T-cell (primary cell): ENCODE results near the gene PDSS2. TPM values are rescaled to one million over a fixed set of nuclear protein-coding genes. Genes with fewer than 3 reads are reported as not detected.

Experiments used
- ATAC-seq, 4 experiments: fragments of 200-7000 bp in 3 of 4; fragments of 150-1000 bp in 1 of 4; cut with Tn5 transposase; replicated peaks in 1 of 4; 1 replicate in 3 of 4; 2 replicates in 1 of 4; pipeline ENCODE4 v1.10.0; 2021; ENCODE audit warnings: moderate library complexity in 3 of 4, mild to moderate bottlenecking in 2 of 4, moderate number of reproducible peaks in 1 of 4
- CTCF ChIA-PET, 2 donors: fragments of 300-600 bp; sonication (Branson Sonifier 250); formaldehyde crosslinking; loops; one replicate each; lab custom pipeline; 2022; ENCODE audit warnings: antibody characterized with exemption in 2 of 2; lab: Charles Lee
- POLR2A ChIA-PET, 2 donors: fragments of 300-600 bp; sonication (Branson Sonifier 250); formaldehyde crosslinking; loops; one replicate each; lab custom pipeline; 2022; ENCODE audit warnings: antibody characterized with exemption in 2 of 2; lab: Charles Lee
- DNase-seq, 35 experiments: peaks; one replicate each; pipeline versions ENCODE4 v3.0.0 to v3.0.0-alpha.2; 2013 to 2023
- H3K27ac ChIP-seq: one replicate; pipeline ENCODE4 v1.5.1; 2013; ENCODE audit warnings: low read length
- H3K27me3 ChIP-seq, 2 experiments: replicated peaks in 1 of 2; 1 replicate in 1 of 2; 2 replicates in 1 of 2; pipeline versions ENCODE4 v1.6.1 to v1.7.0; 2013; ENCODE audit warnings: low read length in 1 of 2, mixed read lengths in 1 of 2; ENCODE audit not compliant: control insufficient read depth in 2 of 2, insufficient read depth in 2 of 2; ENCODE audit errors: extremely low read depth in 1 of 2
- H3K36me3 ChIP-seq, 2 donors: 1 replicate in 1 of 2; 2 replicates in 1 of 2; pipeline versions ENCODE4 v1.6.1 to v1.7.0; 2013; ENCODE audit warnings: low read length in 1 of 2; ENCODE audit not compliant: control insufficient read depth in 2 of 2, insufficient read depth in 1 of 2; ENCODE audit errors: extremely low read depth in 1 of 2
- H3K4me1 ChIP-seq, 2 experiments: 1 replicate in 1 of 2; 2 replicates in 1 of 2; pipeline versions ENCODE4 v1.6.1 to v1.7.0; 2013; ENCODE audit warnings: low read length in 2 of 2, mixed read lengths in 1 of 2; ENCODE audit not compliant: insufficient read depth in 2 of 2, control insufficient read depth in 1 of 2; ENCODE audit errors: extremely low read depth in 1 of 2
- H3K4me3 ChIP-seq, 2 donors: 1 replicate in 1 of 2; 2 replicates in 1 of 2; pipeline versions ENCODE4 v1.5.1 to v1.7.0; 2013; ENCODE audit warnings: mild to moderate bottlenecking in 2 of 2, low read length in 1 of 2, moderate library complexity in 1 of 2; ENCODE audit not compliant: control insufficient read depth in 1 of 2; ENCODE audit errors: extremely low read depth in 1 of 2
- H3K9me3 ChIP-seq: 2 replicates; pipeline ENCODE4 v1.7.0; 2013
- H3K27ac Mint-ChIP-seq, 2 donors: one replicate each; pipeline ENCODE4 v1.8.0; 2020 to 2021; ENCODE audit warnings: mild to moderate bottlenecking in 2 of 2, mixed read lengths in 2 of 2
- H3K27me3 Mint-ChIP-seq, 2 donors: one replicate each; pipeline ENCODE4 v1.8.0; 2021 to 2022; ENCODE audit warnings: mixed read lengths in 2 of 2
- H3K36me3 Mint-ChIP-seq: one replicate; pipeline ENCODE4 v1.8.0; 2021; ENCODE audit warnings: mixed read lengths
- H3K4me1 Mint-ChIP-seq, 3 donors: one replicate each; pipeline ENCODE4 v1.8.0; 2020 to 2022; ENCODE audit warnings: mixed read lengths in 3 of 3, mild to moderate bottlenecking in 1 of 3
- H3K4me3 Mint-ChIP-seq, 3 donors: one replicate each; pipeline ENCODE4 v1.8.0; 2020 to 2022; ENCODE audit warnings: mild to moderate bottlenecking in 3 of 3, mixed read lengths in 3 of 3, moderate library complexity in 3 of 3
- H3K9me3 Mint-ChIP-seq, 3 donors: one replicate each; pipeline ENCODE4 v1.8.0; 2020 to 2022; ENCODE audit warnings: mixed read lengths in 3 of 3
- WGBS: methylation state at CpG from one replicate; pipeline ENCODE4 v1.1.5; 2013; ENCODE audit warnings: missing lambda C conversion rate; ENCODE audit not compliant: insufficient coverage; 5-methylcytosine and 5-hydroxymethylcytosine counted together
- total RNA-seq, 35 experiments: library from RNA in 6 of 35; stranded (reverse) in 6 of 35; fragments of 120-200 nt in 1 of 35; gene quantifications; one replicate each; pipeline versions ENCODE4 v1.2.1 to v1.2.4 and lab custom pipeline; 2013 to 2026

PDSS2 gene, protein sequence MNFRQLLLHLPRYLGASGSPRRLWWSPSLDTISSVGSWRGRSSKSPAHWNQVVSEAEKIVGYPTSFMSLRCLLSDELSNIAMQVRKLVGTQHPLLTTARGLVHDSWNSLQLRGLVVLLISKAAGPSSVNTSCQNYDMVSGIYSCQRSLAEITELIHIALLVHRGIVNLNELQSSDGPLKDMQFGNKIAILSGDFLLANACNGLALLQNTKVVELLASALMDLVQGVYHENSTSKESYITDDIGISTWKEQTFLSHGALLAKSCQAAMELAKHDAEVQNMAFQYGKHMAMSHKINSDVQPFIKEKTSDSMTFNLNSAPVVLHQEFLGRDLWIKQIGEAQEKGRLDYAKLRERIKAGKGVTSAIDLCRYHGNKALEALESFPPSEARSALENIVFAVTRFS
- total RNA-seq (10 to 100 TPM; 10.8 to 13.6 (median 11.8) TPM), total RNA-seq (lab: John Stamatoyannopoulos, UW) (3.3 to 27.1 (median 14.5) reads per million in 29 experiments)
- total RNA-seq (2013), result 10.1 TPM

- H3K4me1 Mint-ChIP-seq, result peaks cover 26 to 33% (median 33%) of the 10 kb centered on the region in 3 donors
- Histone ChIP-seq H3K9me3 (no peaks in the 10 kb centered on the region), H3K27me3 (no peaks in the 10 kb centered on the region), H3K36me3 (no peaks in the 10 kb centered on the region), H3K4me3 (peak within 1 kb of the TSS; percentile 71 to 85), H3K27ac (peak within 1 kb of the TSS; percentile 76), H3K4me1 (peaks cover 7 to 15% of the 10 kb centered on the region in 2 experiments)
- H3K27ac Mint-ChIP-seq, result peak within 1 kb of the TSS; percentile 95 to 96
- ATAC-seq, result peak; percentile 94 to 98 (median 96)
- peaks cover 4% of the 10 kb centered on the region for H3K36me3 Mint-ChIP-seq
- DNase-seq, result peak; percentile 89 to 100 (median 97)
- under 1% methylated on average over 46 of the region's 46 CpGs for WGBS
- H3K27me3 Mint-ChIP-seq, result no peaks in the 10 kb centered on the region
- H3K9me3 Mint-ChIP-seq, result no peaks in the 10 kb centered on the region
- ChIA-PET POLR2A (interaction anchor here (0.5 to 1.8 kb wide), 5 partner anchors 11 to 1133 kb away, joined by 3 to 5 read pairs (median 3); no protein-coding TSS in a partner anchor), CTCF (interaction anchor here in 1 of 2 donors (0.8 to 2.6 kb wide), 6 partner anchors 11 to 505 kb away, joined by 3 to 9 read pairs (median 4); no protein-coding TSS in a partner anchor)
- peak within 1 kb of the TSS; percentile 94 to 97 (median 96) for H3K4me3 Mint-ChIP-seq
These were observed at the start of gene PDSS2 for GRCh38 chr6:107459283-107460082. PDSS2 (minus strand) TSS chr6:107459564; CDS start chr6:107459285, 279 bp downstream.

- H3K4me1 Mint-ChIP-seq, result no peaks in the 10 kb centered on the region
- no peaks in the 10 kb centered on the region for H3K36me3 ChIP-seq
- no peaks in the 10 kb centered on the region for H3K36me3 Mint-ChIP-seq
- POLR2A ChIA-PET, result no interaction called here
- H3K9me3 Mint-ChIP-seq, result no peaks in the 10 kb centered on the region
- no peaks in the 10 kb centered on the region for H3K9me3 ChIP-seq
- no peak for DNase-seq
- H3K27me3 Mint-ChIP-seq, result peaks cover 19 to 26% of the 10 kb centered on the region in 2 donors
- no peak overlapping the region for H3K4me3 Mint-ChIP-seq
- H3K27ac ChIP-seq, result no peak overlapping the region
- no CpG with 5 or more reads among the region's 1 CpG for WGBS
- H3K27me3 ChIP-seq, result peaks cover 2 to 12% of the 10 kb centered on the region in 2 experiments
- no peak overlapping the region for H3K4me3 ChIP-seq
- ATAC-seq, result no peak
- no peak overlapping the region for H3K27ac Mint-ChIP-seq
- CTCF ChIA-PET, result no interaction called here
- no peaks in the 10 kb centered on the region for H3K4me1 ChIP-seq
These were observed 46.8 kb upstream of the PDSS2 start for GRCh38 chr6:107506145-107506544.

- Mint-ChIP-seq H3K36me3 (no peaks in the 10 kb centered on the region), H3K27ac (no peak overlapping the region), H3K4me1 (no peaks in the 10 kb centered on the region), H3K9me3 (no peaks in the 10 kb centered on the region), H3K4me3 (no peak overlapping the region), H3K27me3 (peaks cover 19 to 26% of the 10 kb centered on the region in 2 donors)
- no peak overlapping the region for H3K4me3 ChIP-seq
- ATAC-seq (no peak), DNase-seq (no peak)
- H3K27ac ChIP-seq, result no peak overlapping the region
- no CpG with 5 or more reads among the region's 4 CpGs for WGBS
- POLR2A ChIA-PET, result interaction anchor here in 1 of 2 donors (1.1 kb wide), 1 partner anchor 72 kb away, joined by 4 read pairs; no protein-coding TSS in a partner anchor
- no peaks in the 10 kb centered on the region for H3K4me1 ChIP-seq
- H3K27me3 ChIP-seq, result peaks cover 2 to 12% of the 10 kb centered on the region in 2 experiments
- no peaks in the 10 kb centered on the region for H3K36me3 ChIP-seq
- CTCF ChIA-PET, result no interaction called here
- H3K9me3 ChIP-seq, result no peaks in the 10 kb centered on the region
These were observed 45.1 kb upstream of the PDSS2 start for GRCh38 chr6:107504270-107505026.

GRCh38 chr6:107496892-107497684 is 37.7 kb upstream of the PDSS2 start:
- H3K27me3 ChIP-seq, result peaks cover 11 to 17% of the 10 kb centered on the region in 2 experiments
- ChIA-PET POLR2A (interaction anchor here in 1 of 2 donors (1.0 kb wide), 1 partner anchor 10 kb away, joined by 5 read pairs; no protein-coding TSS in a partner anchor), CTCF (no interaction called here)
- H3K36me3 Mint-ChIP-seq, result no peaks in the 10 kb centered on the region
- no peaks in the 10 kb centered on the region for H3K4me1 ChIP-seq
- no peak overlapping the region for H3K4me3 Mint-ChIP-seq
- no peaks in the 10 kb centered on the region for H3K9me3 ChIP-seq
- no peak for DNase-seq
- WGBS, result no CpG with 5 or more reads among the region's 1 CpG
- H3K4me3 ChIP-seq, result no peak overlapping the region
- H3K9me3 Mint-ChIP-seq, result no peaks in the 10 kb centered on the region
- H3K27me3 Mint-ChIP-seq, result peaks cover 13 to 21% of the 10 kb centered on the region in 2 donors
- H3K27ac ChIP-seq, result no peak overlapping the region
- H3K4me1 Mint-ChIP-seq, result peaks cover 0 to 6% (median 2%) of the 10 kb centered on the region in 3 donors
- H3K27ac Mint-ChIP-seq, result no peak overlapping the region
- no peak for ATAC-seq
- no peaks in the 10 kb centered on the region for H3K36me3 ChIP-seq

GRCh38 chr6:107495971-107496370 is 36.6 kb upstream of the PDSS2 start:
- Mint-ChIP-seq H3K36me3 (no peaks in the 10 kb centered on the region), H3K4me3 (no peak overlapping the region), H3K9me3 (no peaks in the 10 kb centered on the region), H3K27ac (no peak overlapping the region), H3K27me3 (peaks cover 13 to 25% of the 10 kb centered on the region in 2 donors), H3K4me1 (peaks cover 6 to 7% (median 6%) of the 10 kb centered on the region in 3 donors)
- H3K9me3 ChIP-seq, result no peaks in the 10 kb centered on the region
- no peak overlapping the region for H3K4me3 ChIP-seq
- ATAC-seq (no peak), DNase-seq (no peak)
- peaks cover 17 to 19% of the 10 kb centered on the region in 2 experiments for H3K27me3 ChIP-seq
- WGBS, result 100% methylated on average over 1 of the region's 2 CpGs
- ChIA-PET CTCF (no interaction called here), POLR2A (no interaction called here)
- no peaks in the 10 kb centered on the region for H3K36me3 ChIP-seq
- peaks cover 0 to 5% of the 10 kb centered on the region in 2 experiments for H3K4me1 ChIP-seq
- H3K27ac ChIP-seq, result no peak overlapping the region
